NT2/D1 (cell line): ENCODE results near the gene DISC1.

Experiments
- DNase-seq: peaks from one replicate; pipeline ENCODE4 v3.0.0-alpha.2; 2011; ENCODE audit warnings: low read depth, low spot score
- H3K27me3 ChIP-seq: 2 replicates; pipeline ENCODE4 v1.6.0; 2011; ENCODE audit warnings: mild to moderate bottlenecking; ENCODE audit not compliant: insufficient read length, insufficient read depth
- H3K36me3 ChIP-seq: 2 replicates; pipeline ENCODE4 v1.6.1; 2011; ENCODE audit warnings: mild to moderate bottlenecking, low read length, mixed read lengths; ENCODE audit not compliant: insufficient read depth, insufficient read length
- H3K4me1 ChIP-seq: 2 replicates; pipeline ENCODE4 v1.5.1; 2011; ENCODE audit not compliant: insufficient read depth, insufficient read length
- H3K4me3 ChIP-seq: 2 replicates; pipeline ENCODE4 v1.5.1; 2011; ENCODE audit warnings: low read depth; ENCODE audit not compliant: insufficient read length
- H3K9ac ChIP-seq: 2 replicates; pipeline ENCODE4 v1.6.0; 2011; ENCODE audit warnings: low read depth; ENCODE audit not compliant: insufficient read length
- H3K9me3 ChIP-seq: 2 replicates; pipeline ENCODE4 v1.5.1; 2011; ENCODE audit warnings: mild to moderate bottlenecking, low read length; ENCODE audit not compliant: insufficient read depth
- SUZ12 ChIP-seq: IDR thresholded peaks from 2 replicates; pipeline ENCODE4 v1.6.1; 2011; ENCODE audit not compliant: insufficient read length, insufficient read depth; ENCODE audit errors: extremely low read depth
- YY1 ChIP-seq: IDR thresholded peaks from 2 replicates; pipeline ENCODE4 v1.6.1; 2011; ENCODE audit not compliant: insufficient read length, insufficient read depth
- ZNF274 ChIP-seq: IDR thresholded peaks from 2 replicates; pipeline ENCODE4 v1.6.1; 2011; ENCODE audit warnings: mild to moderate bottlenecking, low read depth, low read length

The DISC1 gene

DNA sequence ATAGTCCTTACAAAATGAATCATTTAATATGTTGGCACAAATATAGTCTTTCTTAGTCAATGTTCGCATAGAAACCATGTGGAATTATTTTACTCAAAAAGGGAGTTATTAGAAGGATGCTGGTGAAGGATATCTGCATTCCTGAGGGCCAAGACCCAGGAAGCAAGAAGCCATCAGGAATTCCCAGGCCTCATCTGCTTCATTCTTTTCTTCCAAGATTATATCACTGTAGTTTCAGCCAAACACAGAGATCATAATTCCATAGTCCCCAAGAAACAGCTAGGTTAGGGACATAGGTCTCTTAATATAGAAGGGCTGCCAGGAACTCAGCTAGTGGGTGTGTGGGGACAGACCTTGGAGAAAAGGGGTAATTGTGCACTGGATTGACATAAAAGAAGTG, 28.6 kb upstream of the DISC1 start:
- no peak overlapping the region for H3K9ac ChIP-seq
- no peaks in the 10 kb centered on the region for H3K27me3 ChIP-seq
- TF ChIP-seq ZNF274 = no peak
- no peak for TF ChIP-seq SUZ12
- TF ChIP-seq YY1 = no peak
- H3K36me3 ChIP-seq = no peaks in the 10 kb centered on the region
- DNase-seq = no peak
- H3K4me1 ChIP-seq = no peaks in the 10 kb centered on the region
- H3K9me3 ChIP-seq = no peaks in the 10 kb centered on the region
- H3K4me3 ChIP-seq = no peak overlapping the region

DNA sequence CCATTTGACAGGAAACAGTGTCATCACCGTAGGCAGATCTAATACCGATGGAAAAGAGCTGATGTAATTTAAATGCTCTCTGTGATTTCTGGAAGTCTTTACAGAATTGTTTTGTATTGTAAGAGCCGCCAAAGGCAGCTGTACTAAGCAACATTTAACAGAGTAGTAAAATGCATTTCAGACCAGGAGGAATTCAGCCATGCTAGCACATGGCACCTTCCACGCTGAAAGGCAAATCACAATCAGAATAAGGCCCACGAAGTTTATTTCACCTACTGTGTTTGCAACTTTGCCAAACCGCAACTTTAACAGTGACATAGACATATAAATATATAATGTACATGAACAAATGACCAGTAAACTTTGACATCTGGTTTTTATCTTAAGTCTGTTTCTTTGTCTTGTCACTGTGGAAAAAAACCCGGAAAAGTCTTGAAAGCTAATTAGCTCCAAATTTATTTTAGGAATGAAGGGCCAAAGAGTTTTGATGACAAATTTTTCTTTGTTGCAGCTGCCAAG, 26.1 kb upstream of the DISC1 start:
- H3K4me1 ChIP-seq = no peaks in the 10 kb centered on the region
- H3K9ac ChIP-seq = no peak overlapping the region
- no peak overlapping the region for H3K4me3 ChIP-seq
- TF ChIP-seq YY1 (no peak), SUZ12 (no peak), ZNF274 (no peak)
- H3K9me3 ChIP-seq = no peaks in the 10 kb centered on the region
- H3K36me3 ChIP-seq = no peaks in the 10 kb centered on the region
- DNase-seq = no peak
- peaks cover 3% of the 10 kb centered on the region for H3K27me3 ChIP-seq

GRCh38 chr1:231601824-231602672, 24.5 kb upstream of the DISC1 start:
- Histone ChIP-seq H3K4me1 (no peaks in the 10 kb centered on the region), H3K27me3 (peaks cover 3% of the 10 kb centered on the region), H3K36me3 (no peaks in the 10 kb centered on the region), H3K4me3 (no peak overlapping the region), H3K9ac (no peak overlapping the region), H3K9me3 (no peaks in the 10 kb centered on the region)
- no peak for DNase-seq
- no peak for TF ChIP-seq YY1
- no peak for TF ChIP-seq SUZ12
- no peak for TF ChIP-seq ZNF274

DNA sequence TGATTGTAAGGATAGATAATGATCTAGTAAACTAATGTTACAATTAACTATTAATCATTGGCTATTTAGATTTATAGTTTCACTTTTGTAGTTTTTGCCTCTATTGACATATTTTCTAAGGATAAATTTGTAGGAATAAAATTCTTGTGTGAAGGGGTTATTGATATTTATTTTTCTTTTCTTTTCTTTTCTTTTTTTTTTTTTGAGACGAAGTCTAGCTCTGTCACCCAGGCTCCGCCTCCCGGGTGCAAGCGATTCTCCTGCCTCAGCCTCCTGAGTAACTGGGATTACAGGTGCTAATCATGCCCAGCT, 24.0 kb upstream of the DISC1 start:
- no peak overlapping the region for H3K9ac ChIP-seq
- H3K36me3 ChIP-seq = no peaks in the 10 kb centered on the region
- TF ChIP-seq SUZ12 = no peak
- no peak for TF ChIP-seq YY1
- no peak for TF ChIP-seq ZNF274
- DNase-seq = no peak
- no peaks in the 10 kb centered on the region for H3K9me3 ChIP-seq
- peaks cover 3% of the 10 kb centered on the region for H3K27me3 ChIP-seq
- no peaks in the 10 kb centered on the region for H3K4me1 ChIP-seq
- H3K4me3 ChIP-seq = no peak overlapping the region

- H3K27me3 ChIP-seq = peaks cover 3% of the 10 kb centered on the region
- no peak overlapping the region for H3K9ac ChIP-seq
- H3K9me3 ChIP-seq = no peaks in the 10 kb centered on the region
- no peak overlapping the region for H3K4me3 ChIP-seq
- H3K4me1 ChIP-seq = no peaks in the 10 kb centered on the region
- peak; percentile 63 for DNase-seq
- TF ChIP-seq ZNF274 (no peak), YY1 (no peak), SUZ12 (no peak)
- no peaks in the 10 kb centered on the region for H3K36me3 ChIP-seq
These were observed 22.9 kb upstream of the DISC1 start for GRCh38 chr1:231603598-231604275.

DNA sequence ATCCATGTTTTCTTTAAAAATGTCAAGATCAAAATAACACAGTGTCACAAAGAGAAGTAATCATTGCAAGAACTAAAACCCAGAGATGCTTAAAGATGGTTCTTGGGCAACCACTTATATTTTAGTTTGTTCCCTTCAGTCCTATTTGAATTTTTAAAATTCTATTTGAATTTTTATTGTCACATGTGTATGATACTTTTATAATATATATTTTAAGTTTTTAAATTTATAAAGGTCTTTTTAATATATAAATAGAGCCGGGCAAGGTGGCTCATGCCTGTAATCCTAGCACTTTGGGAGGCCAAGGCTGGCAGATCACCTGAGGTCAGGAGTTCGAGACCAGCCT, 22.3 kb upstream of the DISC1 start:
- Histone ChIP-seq H3K9ac (no peak overlapping the region), H3K36me3 (no peaks in the 10 kb centered on the region), H3K27me3 (peaks cover 3% of the 10 kb centered on the region), H3K4me3 (no peak overlapping the region), H3K4me1 (no peaks in the 10 kb centered on the region), H3K9me3 (no peaks in the 10 kb centered on the region)
- DNase-seq = no peak
- TF ChIP-seq SUZ12 (no peak), YY1 (no peak), ZNF274 (no peak)
